GM19328 (cell line): ENCODE data around the gene PSMB7.

Experiments
- ATAC-seq: cut with Tn5 transposase; IDR thresholded peaks from one replicate; pipeline ENCODE4 v1.9.1; 2021; ENCODE audit warnings: mild to moderate bottlenecking, moderate library complexity; ENCODE audit not compliant: unreplicated experiment

PSMB7 gene

DNA sequence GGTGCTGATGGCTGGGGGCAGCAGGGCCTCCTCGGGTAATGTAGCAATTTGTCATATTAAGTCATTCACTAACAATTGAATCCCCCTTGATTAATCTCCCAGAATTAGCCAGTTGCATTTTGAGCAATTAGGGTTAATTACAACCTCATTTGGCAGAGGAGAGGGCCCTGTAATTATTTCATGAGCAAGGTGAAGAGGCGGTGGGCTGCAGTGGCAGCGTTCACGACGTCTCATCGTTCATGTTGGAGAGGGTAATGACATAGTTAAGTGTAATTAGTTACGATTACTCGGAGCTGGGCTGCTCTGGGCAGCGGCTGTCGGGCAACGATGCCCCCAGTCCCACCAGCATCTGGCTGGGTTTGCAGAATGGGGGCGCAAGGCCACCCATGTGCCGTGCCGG lies 111.5 kb downstream of the PSMB7 start:
- ATAC-seq: no peak
